K562 (cell line): ENCODE results near the gene ITPR1. TPM values are rescaled to one million over a fixed set of nuclear protein-coding genes. Genes with fewer than 3 reads are reported as not detected.

Experiments used
- ATAC-seq: fragments of 200-7000 bp; cut with Tn5 transposase; 3 replicates; pipeline ENCODE4 v1.9.1; 2020; ENCODE audit warnings: moderate library complexity
- BruUV-seq: library from RNA; stranded (reverse); fragments of 400-500 nt; replicated peaks from 2 replicates; lab custom pipeline; 2021; lab: Mats Ljungman, UMichigan
- CTCF ChIA-PET: fragments of 300-600 bp; formaldehyde crosslinking; extraction: SDS; loops from one replicate; lab custom pipeline; 2021; ENCODE audit warnings: low intra/inter-chr PET ratio; lab: Yijun Ruan, JAX
- POLR2A ChIA-PET: fragments of 300-600, 350-650 bp; sonication (Branson Sonifier 250); formaldehyde crosslinking; extraction: SDS; loops from one replicate; lab custom pipeline; 2021; ENCODE audit warnings: antibody characterized with exemption, inconsistent platforms; lab: Yijun Ruan, JAX
- DNase-seq, 4 experiments: peaks; one replicate each; pipeline versions ENCODE4 v3.0.0 to v3.0.0-alpha.2; 2011 to 2018; ENCODE audit warnings: low spot score in 3 of 4, mixed read lengths in 3 of 4; ENCODE audit errors: extremely low read depth in 1 of 4
- FAIRE-seq: peaks from 2 replicates; lab custom pipeline; 2011; peaks lifted over from hg19 to GRCh38; lab: Jason Lieb, UNC
- H2AFZ ChIP-seq: 2 replicates; pipeline ENCODE4 v1.6.0; 2011; ENCODE audit warnings: low read depth, low read length, control low read depth, inconsistent platforms
- H3K27ac ChIP-seq: fragments of 200-600 bp; 3 replicates; pipeline ENCODE4 v1.8.0; 2011; ENCODE audit warnings: low read depth, mild to moderate bottlenecking, control low read depth, inconsistent platforms, low read length, moderate library complexity, mixed read lengths; ENCODE audit errors: extremely low read depth
- H3K27me3 ChIP-seq, 2 experiments: fragments of 300-600 bp in 1 of 2; 2 replicates in 1 of 2; 3 replicates in 1 of 2; pipeline versions ENCODE4 v1.6.0 to v1.8.0; 2011; ENCODE audit warnings: inconsistent platforms in 2 of 2, low read length in 2 of 2, mild to moderate bottlenecking in 1 of 2, mixed read lengths in 1 of 2, moderate library complexity in 1 of 2; ENCODE audit not compliant: control insufficient read depth in 2 of 2, insufficient read depth in 2 of 2
- H3K36me3 ChIP-seq: fragments of 300-600 bp; 3 replicates; pipeline ENCODE4 v1.8.0; 2011; ENCODE audit warnings: mild to moderate bottlenecking, low read length, inconsistent platforms; ENCODE audit not compliant: control insufficient read depth, insufficient read depth
- H3K4me1 ChIP-seq, 2 experiments: fragments of 200-600 bp in 1 of 2; replicated peaks in 1 of 2; 2 replicates in 1 of 2; 3 replicates in 1 of 2; pipeline versions ENCODE4 v1.5.1 to v1.8.0; 2011; ENCODE audit warnings: inconsistent platforms in 2 of 2, low read length in 2 of 2, mild to moderate bottlenecking in 1 of 2, mixed read lengths in 1 of 2, moderate library complexity in 1 of 2; ENCODE audit not compliant: control insufficient read depth in 2 of 2, insufficient read depth in 2 of 2
- H3K4me2 ChIP-seq: 2 replicates; pipeline ENCODE4 v1.6.1; 2011; ENCODE audit warnings: low read length, control low read depth, inconsistent platforms, mixed read lengths; ENCODE audit not compliant: insufficient read depth
- H3K4me3 ChIP-seq: fragments of 200-600 bp; sonication (generic), shearing (Covaris generic); 2 replicates; pipeline ENCODE4 v1.5.1; 2016; ENCODE audit warnings: control low read depth, inconsistent platforms
- H3K79me2 ChIP-seq: fragments of 200-600 bp; 3 replicates; pipeline ENCODE4 v1.8.0; 2011; ENCODE audit warnings: low read length, inconsistent platforms; ENCODE audit not compliant: control insufficient read depth, insufficient read depth
- H3K9ac ChIP-seq, 2 experiments: 2 replicates each; pipeline versions ENCODE4 v1.6.0 to v1.6.1; 2011; ENCODE audit warnings: low read depth in 2 of 2, low read length in 2 of 2, control low read depth in 1 of 2, inconsistent platforms in 1 of 2, mild to moderate bottlenecking in 1 of 2, mixed read lengths in 1 of 2; ENCODE audit not compliant: insufficient read depth in 1 of 2
- H3K9me1 ChIP-seq: one replicate; pipeline ENCODE4 v1.6.0; 2011; ENCODE audit warnings: inconsistent platforms, mild to moderate bottlenecking, low read length, moderate library complexity; ENCODE audit not compliant: control insufficient read depth, insufficient read depth
- H3K9me3 ChIP-seq: replicated peaks from 2 replicates; pipeline ENCODE4 v1.5.1; 2011; ENCODE audit warnings: low read depth, low read length, inconsistent platforms; ENCODE audit not compliant: control insufficient read depth, insufficient read depth
- H4K20me1 ChIP-seq: replicated peaks from 2 replicates; pipeline ENCODE4 v1.6.1; 2011; ENCODE audit warnings: low read length, inconsistent platforms, mixed read lengths; ENCODE audit not compliant: control insufficient read depth, insufficient read depth
- ARID1B ChIP-seq: fragments of 450-650 bp; IDR thresholded peaks from 2 replicates; pipeline ENCODE4 v1.6.1; 2016; ENCODE audit warnings: antibody characterized with exemption, mild to moderate bottlenecking, inconsistent platforms
- CBFA2T3 ChIP-seq: fragments of 450-650 bp; IDR thresholded peaks from 2 replicates; pipeline ENCODE4 v1.6.1; 2017
- CXXC5 ChIP-seq: fragments of 250-450 bp; sonication (Bioruptor Pico); IDR thresholded peaks from 2 replicates; pipeline ENCODE4 v1.8.0; 2022; ENCODE audit warnings: inconsistent platforms, mild to moderate bottlenecking, moderate library complexity
- DACH1 ChIP-seq: fragments of 450-650 bp; IDR thresholded peaks from 2 replicates; pipeline ENCODE4 v1.6.1; 2018; ENCODE audit not compliant: partially characterized antibody
- FOXA3 ChIP-seq, 2 experiments: fragments of 450-650 bp in 1 of 2; sonication (generic) in 1 of 2; formaldehyde crosslinking; IDR thresholded peaks in 1 of 2; conservative IDR thresholded peaks in 1 of 2; 2 replicates each; pipeline versions ENCODE4 v1.4.0 to v1.8.0; 2020 to 2022; ENCODE audit warnings: mild to moderate bottlenecking in 2 of 2, missing genetic modification reagents in 1 of 2
- GATAD2B ChIP-seq: fragments of 450-650 bp; IDR thresholded peaks from 2 replicates; pipeline ENCODE4 v1.6.1; 2017; ENCODE audit warnings: mild to moderate bottlenecking, borderline replicate concordance
- GTF2E2 ChIP-seq: fragments of 200-800 bp; sonication (Bioruptor generic); IDR thresholded peaks from 2 replicates; pipeline ENCODE4 v1.6.1; 2016; ENCODE audit warnings: missing genetic modification characterization, missing compliant biosample characterization
- KDM1A ChIP-seq, 2 experiments: fragments of 450-650 bp; IDR thresholded peaks; 2 replicates each; pipeline ENCODE4 v1.6.1; 2016; ENCODE audit warnings: mild to moderate bottlenecking in 2 of 2
- MEIS2 ChIP-seq: fragments of 450-650 bp; IDR thresholded peaks from 2 replicates; pipeline ENCODE4 v1.6.1; 2014; ENCODE audit warnings: mild to moderate bottlenecking; ENCODE audit not compliant: partially characterized antibody
- NFIX ChIP-seq: fragments of 250-450 bp; sonication (Bioruptor Pico); IDR thresholded peaks from 2 replicates; pipeline ENCODE4 v1.4.0; 2020; ENCODE audit warnings: low read depth, mild to moderate bottlenecking, moderate library complexity
- NR2C1 ChIP-seq, 2 experiments: fragments of 450-650 bp; IDR thresholded peaks; 2 replicates each; pipeline ENCODE4 v1.6.1; 2017; ENCODE audit warnings: mild to moderate bottlenecking in 2 of 2, antibody characterized with exemption in 1 of 2, inconsistent platforms in 1 of 2, missing compliant biosample characterization in 1 of 2, missing genetic modification characterization in 1 of 2
- PML ChIP-seq: IDR thresholded peaks from 2 replicates; pipeline ENCODE4 v1.6.1; 2012; ENCODE audit warnings: low read length, inconsistent platforms
- RAD21 ChIP-seq, 2 experiments: fragments of 250-450 bp in 1 of 2; fragments of 450-650 bp in 1 of 2; sonication (Bioruptor Pico) in 1 of 2; formaldehyde crosslinking in 1 of 2; IDR thresholded peaks in 1 of 2; conservative IDR thresholded peaks in 1 of 2; 2 replicates each; pipeline versions ENCODE4 v1.4.0 to v1.8.0; 2020 to 2022; ENCODE audit warnings: mild to moderate bottlenecking in 2 of 2, moderate library complexity in 1 of 2
- SAFB2 ChIP-seq: fragments of 200-400 bp; formaldehyde crosslinking; IDR thresholded peaks from 2 replicates; pipeline ENCODE4 v1.6.1; 2018; ENCODE audit warnings: borderline replicate concordance, low read length, low read depth, moderate library complexity; ENCODE audit not compliant: severe bottlenecking
- SMARCE1 ChIP-seq: fragments of 450-650 bp; IDR thresholded peaks from 2 replicates; pipeline ENCODE4 v1.7.1; 2016; ENCODE audit warnings: mild to moderate bottlenecking
- SNRNP70 ChIP-seq: fragments of 200-400 bp; formaldehyde crosslinking; optimal IDR thresholded peaks from 2 replicates; pipeline ENCODE3; 2017; ENCODE audit warnings: low read depth, low read length
- ZNF146 ChIP-seq: IDR thresholded peaks from one replicate; pipeline ENCODE4 v1.6.1; 2018; ENCODE audit warnings: missing compliant biosample characterization; ENCODE audit not compliant: unreplicated experiment
- WGBS: fragments of 100-300 bp; shearing (Covaris generic); methylation state at CpG from one replicate; pipeline ENCODE4 v1.1.6; 2016; ENCODE audit warnings: low coverage, mixed read lengths; ENCODE audit not compliant: insufficient coverage; ENCODE audit errors: missing lambda C conversion rate; 5-methylcytosine and 5-hydroxymethylcytosine counted together
- in situ Hi-C: fragments of 300-500 bp; cut with MboI; formaldehyde crosslinking; loops from 4 replicates; pipeline ENCODE4 v1.15.0; 2018; ENCODE audit warnings: inconsistent platforms, mixed read lengths
- intact Hi-C: fragments of 100-400 bp; cut with micrococcal nuclease; formaldehyde crosslinking; loops from 2 replicates; pipeline ENCODE4 v1.14.2; 2022
- polyA plus RNA-seq, 8 experiments: library from polyadenylated mRNA; depleted of rRNA in 4 of 8; stranded (reverse) in 5 of 8; unstranded in 3 of 8; fragments of >200 nt; fragmentation: Nextera tagmentation in 2 of 8; fragmentation: Illumina TruSeq in 1 of 8; extraction: Ambion mirVana in 2 of 8; extraction: Trizol in 1 of 8; gene quantifications; 2 replicates each; pipeline versions ENCODE4 v1.2.1 to v1.2.3, GENCODE V29; 2011 to 2014; ENCODE audit warnings: inconsistent platforms in 1 of 8, missing spikeins in 1 of 8
- total RNA-seq, 7 experiments: library from RNA; depleted of rRNA in 6 of 7; stranded (reverse); fragments of >200 nt in 6 of 7; fragmentation: Illumina TruSeq in 2 of 7; extraction: Trizol in 2 of 7; gene quantifications; 2 replicates each; pipeline versions ENCODE4 v1.2.1 to v1.2.3, GENCODE V29; 2011 to 2021; ENCODE audit warnings: low replicate concordance in 1 of 7
- TF ChIP-seq, protein P1 (sequence below): fragments of 450-650 bp; IDR thresholded peaks from 2 replicates; pipeline ENCODE4 v1.6.1; 2016; ENCODE audit warnings: borderline replicate concordance
- TF ChIP-seq, protein P2 (sequence below): IDR thresholded peaks from 2 replicates; pipeline ENCODE4 v1.6.1; 2014; ENCODE audit warnings: antibody characterized with exemption

Gene ITPR1
- total and polyA plus RNA-seq, 9 of the 15 experiments (the other 6 are each of a cell fraction or from before 2014, with no cell fraction given) = 22.4 to 40.0 (median 27.4) TPM

DNA sequence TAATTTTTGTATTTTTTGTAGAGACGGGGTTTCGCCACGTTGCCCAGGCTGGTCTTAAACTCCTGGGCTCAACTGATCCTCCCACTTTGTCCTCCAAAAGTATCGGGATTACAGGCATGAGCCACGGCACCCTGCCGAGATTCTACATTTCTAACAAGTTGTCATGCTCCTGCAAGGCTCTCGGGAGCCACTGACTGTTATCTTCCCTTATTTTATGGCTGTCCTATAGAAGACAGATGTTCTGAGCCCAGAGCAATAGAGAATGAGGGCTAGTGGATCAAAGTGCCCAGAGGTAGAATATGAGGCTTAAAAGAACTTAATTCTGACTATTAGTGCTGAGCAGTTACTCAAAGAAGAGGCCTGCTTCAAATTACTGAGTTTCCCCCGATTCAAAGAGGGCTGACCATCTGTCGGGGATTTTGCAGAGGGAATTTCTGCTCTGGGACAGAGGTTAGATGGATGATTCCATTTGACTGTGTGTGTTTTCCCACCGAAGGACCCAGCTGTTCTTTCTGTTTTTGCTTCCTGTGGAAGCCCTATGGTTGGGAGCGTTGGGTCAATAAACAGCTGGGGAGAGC, 39.5 kb downstream of the ITPR1 start:
- Histone ChIP-seq H3K9ac (peak overlapping the region; percentile 11 to 45; a peak in 2 of 4 replicates), H3K9me3 (no peaks in the 10 kb centered on the region), H3K4me2 (peak overlapping the region; percentile 68; the same call in 1 of the 2 replicates), H2AFZ (peak overlapping the region; percentile 49), H3K4me1 (peaks cover 28 to 43% of the 10 kb centered on the region in 2 experiments), H3K9me1 (no peaks in the 10 kb centered on the region), H3K79me2 (peaks cover 17% of the 10 kb centered on the region; the same call in 2 of the 3 replicates), H3K27ac (peak overlapping the region; percentile 75; the same call in 2 of the 3 replicates), H3K4me3 (no peak overlapping the region), H3K36me3 (no peaks in the 10 kb centered on the region), H3K27me3 (no peaks in the 10 kb centered on the region), H4K20me1 (no peaks in the 10 kb centered on the region)
- no TSS peak for BruUV-seq
- peak in 1 of 4 experiments; percentile 66 for DNase-seq
- ATAC-seq = peak; percentile 37
- intact Hi-C loops (loop anchor here (1.0 to 5.0 kb wide), 3 partner anchors 25 to 100 kb away; no protein-coding TSS in a partner anchor), in situ Hi-C loops (no loop called here)
- 24% methylated on average over 11 of the region's 11 CpGs for WGBS
- ChIA-PET CTCF (no interaction called here), POLR2A (interaction anchor here (0.9 to 4.4 kb wide), 11 partner anchors 8 to 673 kb away, joined by 3 to 35 read pairs (median 6); partner anchors contain the start of gene ITPR1)
- no peak for FAIRE-seq
- peak in 1 of 2 experiments; percentile 6; a peak in 1 of 4 replicates for TF ChIP-seq RAD21 (CRISPR knock-in tag; conservative IDR thresholded peaks at IDR 0.05 in 1 of 2, IDR thresholded peaks at IDR 0.05 in 1 of 2)
- peak in 1 of 2 experiments; percentile 42; a peak in 1 of 4 replicates for TF ChIP-seq FOXA3 (CRISPR knock-in tag; conservative IDR thresholded peaks at IDR 0.05 in 1 of 2, IDR thresholded peaks at IDR 0.05 in 1 of 2)
- no peak for TF ChIP-seq ZNF146 (CRISPR knock-in tag)
- peak; percentile 54 for TF ChIP-seq DACH1
- 0 out of 2 replicates have a peak, but pooled peaks have one; percentile 17 for TF ChIP-seq SMARCE1
- TF ChIP-seq ARID1B = peak; percentile 31; the same call in 1 of the 2 replicates
- TF ChIP-seq NFIX (CRISPR knock-in tag) = no peak
- 0 out of 2 replicates have a peak, but pooled peaks have one; percentile 11 for TF ChIP-seq GTF2E2 (tag)
- TF ChIP-seq, protein P1, sequence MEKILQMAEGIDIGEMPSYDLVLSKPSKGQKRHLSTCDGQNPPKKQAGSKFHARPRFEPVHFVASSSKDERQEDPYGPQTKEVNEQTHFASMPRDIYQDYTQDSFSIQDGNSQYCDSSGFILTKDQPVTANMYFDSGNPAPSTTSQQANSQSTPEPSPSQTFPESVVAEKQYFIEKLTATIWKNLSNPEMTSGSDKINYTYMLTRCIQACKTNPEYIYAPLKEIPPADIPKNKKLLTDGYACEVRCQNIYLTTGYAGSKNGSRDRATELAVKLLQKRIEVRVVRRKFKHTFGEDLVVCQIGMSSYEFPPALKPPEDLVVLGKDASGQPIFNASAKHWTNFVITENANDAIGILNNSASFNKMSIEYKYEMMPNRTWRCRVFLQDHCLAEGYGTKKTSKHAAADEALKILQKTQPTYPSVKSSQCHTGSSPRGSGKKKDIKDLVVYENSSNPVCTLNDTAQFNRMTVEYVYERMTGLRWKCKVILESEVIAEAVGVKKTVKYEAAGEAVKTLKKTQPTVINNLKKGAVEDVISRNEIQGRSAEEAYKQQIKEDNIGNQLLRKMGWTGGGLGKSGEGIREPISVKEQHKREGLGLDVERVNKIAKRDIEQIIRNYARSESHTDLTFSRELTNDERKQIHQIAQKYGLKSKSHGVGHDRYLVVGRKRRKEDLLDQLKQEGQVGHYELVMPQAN = no peak
- TF ChIP-seq KDM1A (IDR thresholded peaks at IDR 0.05) = 0 out of 4 replicates have a peak, but pooled peaks of 1 of the 2 experiments have one; percentile 37
- TF ChIP-seq SAFB2 = no peak
- 0 out of 2 replicates have a peak, but pooled peaks have one; percentile 1 for TF ChIP-seq CBFA2T3
- 0 out of 2 replicates have a peak, but pooled peaks have one; percentile 23 for TF ChIP-seq GATAD2B
- TF ChIP-seq PML = no peak
- peak; percentile 29 for TF ChIP-seq CXXC5 (CRISPR knock-in tag)
- TF ChIP-seq, protein P2, sequence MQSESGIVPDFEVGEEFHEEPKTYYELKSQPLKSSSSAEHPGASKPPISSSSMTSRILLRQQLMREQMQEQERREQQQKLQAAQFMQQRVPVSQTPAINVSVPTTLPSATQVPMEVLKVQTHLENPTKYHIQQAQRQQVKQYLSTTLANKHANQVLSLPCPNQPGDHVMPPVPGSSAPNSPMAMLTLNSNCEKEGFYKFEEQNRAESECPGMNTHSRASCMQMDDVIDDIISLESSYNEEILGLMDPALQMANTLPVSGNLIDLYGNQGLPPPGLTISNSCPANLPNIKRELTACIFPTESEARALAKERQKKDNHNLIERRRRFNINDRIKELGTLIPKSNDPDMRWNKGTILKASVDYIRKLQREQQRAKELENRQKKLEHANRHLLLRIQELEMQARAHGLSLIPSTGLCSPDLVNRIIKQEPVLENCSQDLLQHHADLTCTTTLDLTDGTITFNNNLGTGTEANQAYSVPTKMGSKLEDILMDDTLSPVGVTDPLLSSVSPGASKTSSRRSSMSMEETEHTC = no peak
- TF ChIP-seq SNRNP70 = no peak
- 0 out of 2 replicates have a peak, but pooled peaks have one; percentile 1 for TF ChIP-seq NR2C1 (IDR thresholded peaks at IDR 0.05)
- no peak for TF ChIP-seq NR2C1 (tag; IDR thresholded peaks at IDR 0.05)
- peak; percentile 67 for TF ChIP-seq MEIS2
